GM20000 (cell line): ENCODE results near the gene MACROD1.

Experiments used
- DNase-seq: peaks from one replicate; pipeline ENCODE4 v3.0.0; 2012; ENCODE audit warnings: low spot score
- CTCF ChIP-seq: IDR thresholded peaks from 2 replicates; pipeline ENCODE4 v1.5.1; 2012; ENCODE audit warnings: mild to moderate bottlenecking, control low read depth; ENCODE audit errors: extremely low read depth, missing control alignments

MACROD1 gene

GRCh38 chr11:64038500-64038899 lies 127.4 kb downstream of the MACROD1 start:
- DNase-seq: no peak
- no peak for TF ChIP-seq CTCF

GRCh38 chr11:64037027-64037634 lies 128.8 kb downstream of the MACROD1 start:
- TF ChIP-seq CTCF: no peak
- DNase-seq: no peak

GRCh38 chr11:64036087-64037026 lies 129.6 kb downstream of the MACROD1 start:
- no peak for TF ChIP-seq CTCF
- peak; percentile 62 for DNase-seq

GRCh38 chr11:64035576-64035975 lies 130.3 kb downstream of the MACROD1 start, which contains the start of gene FLRT1:
TSS of gene FLRT1 (plus strand) at chr11:64035931. CDS start at chr11:64116268, 80,337 bp downstream.
- no peak for DNase-seq
- no peak for TF ChIP-seq CTCF

GRCh38 chr11:64035081-64035524 lies 130.8 kb downstream of the MACROD1 start:
- no peak for DNase-seq
- no peak for TF ChIP-seq CTCF

- no peak for DNase-seq
- TF ChIP-seq CTCF: no peak
These were observed 131.5 kb downstream of the MACROD1 start for GRCh38 chr11:64034411-64034811.

- TF ChIP-seq CTCF: no peak
- DNase-seq: no peak
These were observed 133.9 kb downstream of the MACROD1 start for GRCh38 chr11:64032050-64032449.
